Measurements from ENCODE around the gene HOXC5. TPM values are rescaled to one million over a fixed set of nuclear protein-coding genes. Genes with fewer than 3 reads are reported as not detected.

HOXC5 gene
- total RNA-seq, 1 donor from 2014 or later, result not detected

DNA sequence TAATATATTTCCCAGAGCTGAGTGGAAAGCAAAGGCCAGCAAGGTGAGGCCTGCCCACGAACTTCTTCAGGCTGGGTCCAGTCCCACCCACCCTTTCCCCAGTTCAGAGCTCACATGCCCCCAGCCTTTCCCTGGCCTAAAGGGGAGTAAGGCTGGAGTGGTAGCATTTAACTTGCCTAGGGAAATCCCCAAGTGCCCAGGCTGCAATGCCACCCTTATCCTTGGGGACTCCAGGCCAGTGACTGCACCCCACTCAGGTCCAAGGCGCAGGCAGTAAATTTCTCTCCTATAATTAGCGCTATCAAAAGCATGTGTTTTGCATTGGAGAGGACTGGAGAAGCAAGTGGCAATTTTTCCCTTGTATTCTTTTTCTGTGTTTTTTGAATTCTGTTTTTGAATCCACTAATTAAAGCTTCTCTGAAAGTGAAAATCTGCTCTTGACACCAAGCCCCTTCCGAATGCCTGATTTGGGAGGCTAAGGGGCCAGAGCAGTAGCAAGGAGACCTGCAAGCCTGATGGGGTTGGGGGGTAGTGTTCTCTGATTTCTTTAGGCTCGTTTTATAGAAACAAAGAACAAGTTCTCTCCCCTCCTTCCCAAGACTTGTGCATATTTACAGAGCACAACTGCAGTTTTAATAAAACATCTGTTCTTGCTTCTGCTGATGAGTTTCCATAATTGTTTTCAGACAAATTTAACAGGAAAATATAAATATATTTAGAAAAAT is 8.1 kb upstream of the HOXC5 start:
- TF ChIP-seq, protein P1, sequence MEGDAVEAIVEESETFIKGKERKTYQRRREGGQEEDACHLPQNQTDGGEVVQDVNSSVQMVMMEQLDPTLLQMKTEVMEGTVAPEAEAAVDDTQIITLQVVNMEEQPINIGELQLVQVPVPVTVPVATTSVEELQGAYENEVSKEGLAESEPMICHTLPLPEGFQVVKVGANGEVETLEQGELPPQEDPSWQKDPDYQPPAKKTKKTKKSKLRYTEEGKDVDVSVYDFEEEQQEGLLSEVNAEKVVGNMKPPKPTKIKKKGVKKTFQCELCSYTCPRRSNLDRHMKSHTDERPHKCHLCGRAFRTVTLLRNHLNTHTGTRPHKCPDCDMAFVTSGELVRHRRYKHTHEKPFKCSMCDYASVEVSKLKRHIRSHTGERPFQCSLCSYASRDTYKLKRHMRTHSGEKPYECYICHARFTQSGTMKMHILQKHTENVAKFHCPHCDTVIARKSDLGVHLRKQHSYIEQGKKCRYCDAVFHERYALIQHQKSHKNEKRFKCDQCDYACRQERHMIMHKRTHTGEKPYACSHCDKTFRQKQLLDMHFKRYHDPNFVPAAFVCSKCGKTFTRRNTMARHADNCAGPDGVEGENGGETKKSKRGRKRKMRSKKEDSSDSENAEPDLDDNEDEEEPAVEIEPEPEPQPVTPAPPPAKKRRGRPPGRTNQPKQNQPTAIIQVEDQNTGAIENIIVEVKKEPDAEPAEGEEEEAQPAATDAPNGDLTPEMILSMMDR (IDR thresholded peaks at IDR 0.05; ENCODE audit: partially characterized antibody, unreplicated experiment), result no peak
- H3K9me3 Mint-ChIP-seq (ENCODE audit: unreplicated experiment), result peaks cover 2% of the 10 kb centered on the region
- H3K36me3 Mint-ChIP-seq (ENCODE audit: unreplicated experiment), result no peaks in the 10 kb centered on the region
- H3K27ac Mint-ChIP-seq (ENCODE audit: unreplicated experiment), result no peak overlapping the region
- peaks cover 48% of the 10 kb centered on the region for H3K27me3 Mint-ChIP-seq (ENCODE audit: unreplicated experiment)
- no peak overlapping the region for H3K4me3 Mint-ChIP-seq (ENCODE audit: unreplicated experiment)
- DNase-seq, result no peak
- peaks cover 3% of the 10 kb centered on the region for H3K4me1 Mint-ChIP-seq (ENCODE audit: low read depth, unreplicated experiment)

DNA sequence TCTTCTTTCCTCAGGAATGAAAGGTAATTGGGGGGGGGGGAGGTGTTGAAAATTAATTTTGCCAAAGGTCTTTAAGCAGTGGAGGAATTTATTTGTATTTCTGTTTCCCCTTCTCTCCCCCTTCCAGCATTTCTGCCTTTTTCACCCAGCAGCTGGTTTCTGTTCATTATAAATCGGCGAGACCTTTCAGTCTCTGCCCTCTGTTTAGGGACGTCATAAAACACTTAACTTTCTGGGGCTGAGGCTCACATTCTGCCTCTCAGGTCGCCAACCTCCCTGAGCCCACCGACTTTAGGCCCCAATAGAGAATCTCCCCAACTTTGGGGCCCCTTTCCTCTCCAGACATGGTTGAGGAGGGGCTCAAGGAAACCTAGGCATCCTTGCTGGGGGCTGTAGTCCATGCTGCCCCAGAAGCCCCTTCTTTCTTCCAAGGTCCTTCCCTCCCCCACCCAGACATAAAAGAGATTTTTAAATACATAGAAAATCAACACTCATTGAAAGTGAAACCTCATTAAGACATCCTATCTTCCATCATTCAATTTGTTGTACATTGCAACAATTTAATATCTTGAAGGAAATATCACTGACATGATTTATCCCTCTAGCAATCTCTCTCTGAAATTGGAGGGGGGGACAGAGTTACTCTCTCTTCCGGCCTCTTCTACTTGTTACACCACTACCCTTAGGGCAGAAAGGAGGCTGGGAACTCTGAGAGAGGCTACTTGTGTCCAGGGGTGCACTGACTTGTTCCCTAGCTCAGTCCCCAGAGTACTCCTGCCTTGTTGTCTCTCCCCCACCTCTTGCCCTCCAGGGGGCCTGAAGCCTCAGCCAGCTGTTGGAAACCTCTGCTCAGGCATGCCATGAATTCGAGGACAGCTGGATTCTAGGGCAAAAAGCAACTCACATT is 7.1 kb upstream of the HOXC5 start:
- no peaks in the 10 kb centered on the region for H3K36me3 Mint-ChIP-seq (ENCODE audit: unreplicated experiment)
- H3K4me1 Mint-ChIP-seq (ENCODE audit: low read depth, unreplicated experiment), result peaks cover 4% of the 10 kb centered on the region
- TF ChIP-seq, protein P1 (IDR thresholded peaks at IDR 0.05; ENCODE audit: partially characterized antibody, unreplicated experiment), result no peak
- H3K27me3 Mint-ChIP-seq (ENCODE audit: unreplicated experiment), result peaks cover 45% of the 10 kb centered on the region
- no peak overlapping the region for H3K4me3 Mint-ChIP-seq (ENCODE audit: unreplicated experiment)
- no peak for DNase-seq
- H3K9me3 Mint-ChIP-seq (ENCODE audit: unreplicated experiment), result peaks cover 2% of the 10 kb centered on the region
- H3K27ac Mint-ChIP-seq (ENCODE audit: unreplicated experiment), result no peak overlapping the region

DNA sequence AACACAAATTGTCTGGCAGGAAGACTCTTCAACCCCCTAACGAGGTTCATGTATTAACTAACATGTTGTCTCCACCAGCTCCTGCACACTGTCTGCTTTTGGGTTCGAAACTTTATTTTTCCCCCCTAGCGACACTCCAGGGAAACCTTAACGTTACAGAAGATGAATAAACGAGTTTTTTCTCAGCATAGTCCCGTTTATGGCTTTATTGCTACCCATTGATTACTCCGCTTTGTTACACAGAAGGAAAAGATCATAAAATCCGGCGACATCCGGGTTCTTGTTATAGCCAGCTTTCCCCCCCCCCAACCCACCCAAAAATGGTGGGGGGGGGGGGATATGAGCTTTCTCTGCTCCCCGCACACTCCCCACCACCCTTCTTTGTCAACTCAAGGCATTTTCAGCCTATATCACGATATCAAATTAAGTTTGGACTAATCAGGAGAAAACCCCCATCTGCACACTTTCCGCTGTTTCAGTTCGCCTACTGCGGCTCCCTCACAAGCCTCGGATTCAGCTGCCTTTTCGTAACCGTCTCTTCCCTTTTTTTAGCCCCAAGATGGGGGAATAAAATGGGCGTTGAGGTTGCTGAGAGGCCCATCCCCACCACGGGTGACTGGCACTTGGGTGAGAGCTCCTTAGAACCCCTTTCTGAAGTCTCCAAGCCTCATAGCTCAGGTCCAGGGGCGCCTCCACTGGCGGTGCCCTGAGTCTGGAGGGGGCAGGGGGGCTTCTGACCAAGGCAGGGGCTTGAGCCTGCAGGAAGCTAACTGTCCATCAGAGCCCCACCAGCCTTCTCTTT is 6.0 kb upstream of the HOXC5 start:
- DNase-seq, result no peak
- Mint-ChIP-seq H3K9me3 (ENCODE audit: unreplicated experiment) (peaks cover 2% of the 10 kb centered on the region), H3K27me3 (ENCODE audit: unreplicated experiment) (peaks cover 39% of the 10 kb centered on the region), H3K4me3 (ENCODE audit: unreplicated experiment) (no peak overlapping the region), H3K4me1 (ENCODE audit: low read depth, unreplicated experiment) (peaks cover 4% of the 10 kb centered on the region), H3K27ac (ENCODE audit: unreplicated experiment) (no peak overlapping the region), H3K36me3 (ENCODE audit: unreplicated experiment) (no peaks in the 10 kb centered on the region)
- TF ChIP-seq, protein P1 (IDR thresholded peaks at IDR 0.05; ENCODE audit: partially characterized antibody, unreplicated experiment), result no peak

DNA sequence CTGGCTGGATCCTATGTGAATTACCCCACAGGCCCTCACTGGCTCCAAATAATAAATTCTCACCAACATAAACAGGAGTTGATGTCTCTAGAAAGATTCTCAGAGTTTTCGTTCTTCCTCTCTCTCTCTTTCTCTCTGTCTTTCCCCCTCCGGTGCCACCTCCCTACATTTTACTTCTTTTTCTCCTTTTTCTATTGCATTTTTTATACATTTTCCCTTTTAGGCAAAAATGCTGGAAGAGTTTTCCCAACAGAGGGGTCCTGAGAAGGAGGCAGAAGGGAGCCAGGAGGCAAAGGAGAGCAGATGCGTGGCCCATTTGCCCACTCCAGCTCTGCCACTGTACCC is 5.4 kb upstream of the HOXC5 start:
- Mint-ChIP-seq H3K9me3 (ENCODE audit: unreplicated experiment) (peaks cover 2% of the 10 kb centered on the region), H3K4me3 (ENCODE audit: unreplicated experiment) (no peak overlapping the region), H3K27ac (ENCODE audit: unreplicated experiment) (no peak overlapping the region), H3K4me1 (ENCODE audit: low read depth, unreplicated experiment) (peaks cover 4% of the 10 kb centered on the region), H3K36me3 (ENCODE audit: unreplicated experiment) (no peaks in the 10 kb centered on the region), H3K27me3 (ENCODE audit: unreplicated experiment) (peaks cover 42% of the 10 kb centered on the region)
- TF ChIP-seq, protein P1 (IDR thresholded peaks at IDR 0.05; ENCODE audit: partially characterized antibody, unreplicated experiment), result no peak
- no peak for DNase-seq
